SU-DHL-6 (cell line): ENCODE data around the gene USP31.

ENCODE experiments used
- H2AFZ ChIP-seq: fragments of 200-600 bp; sonication (generic); 2 replicates; pipeline ENCODE4 v1.6.1; 2014; ENCODE audit warnings: low read depth, mild to moderate bottlenecking, moderate library complexity, mixed read lengths, antibody characterized with exemption, low read length; ENCODE audit not compliant: severe bottlenecking
- H3F3A ChIP-seq: fragments of 200-600 bp; shearing (Covaris generic); 2 replicates; pipeline ENCODE4 v1.6.0; 2016; ENCODE audit warnings: antibody characterized with exemption, mild to moderate bottlenecking; ENCODE audit not compliant: insufficient read depth
- H3K27ac ChIP-seq: fragments of 200-600 bp; sonication (generic); 2 replicates; pipeline ENCODE4 v1.5.1; 2016; ENCODE audit warnings: low read depth, mild to moderate bottlenecking, low read length, moderate library complexity, mixed read lengths
- H3K27me3 ChIP-seq: fragments of 200-600 bp; sonication (generic), shearing (Covaris generic); 2 replicates; pipeline ENCODE4 v1.6.0; 2014; ENCODE audit warnings: mild to moderate bottlenecking, low read length
- H3K36me3 ChIP-seq: fragments of 200-600 bp; sonication (generic); 2 replicates; pipeline ENCODE4 v1.6.1; 2014; ENCODE audit warnings: mild to moderate bottlenecking, low read length, mixed read lengths
- H3K4me2 ChIP-seq: fragments of 300-600, 200-600 bp; shearing (Covaris generic), sonication (generic); 2 replicates; pipeline ENCODE4 v1.6.0; 2014; ENCODE audit warnings: low read length, low read depth, mild to moderate bottlenecking; ENCODE audit not compliant: poor library complexity, severe bottlenecking
- H3K4me3 ChIP-seq: fragments of 200-600 bp; sonication (generic); 2 replicates; pipeline ENCODE4 v1.5.1; 2014; ENCODE audit warnings: antibody characterized with exemption, low read length, mild to moderate bottlenecking, mixed read lengths; ENCODE audit not compliant: insufficient read depth, poor library complexity, severe bottlenecking
- H3K79me2 ChIP-seq: fragments of 200-600 bp; sonication (generic); 2 replicates; pipeline ENCODE4 v1.6.1; 2014; ENCODE audit warnings: mild to moderate bottlenecking, low read length, moderate library complexity; ENCODE audit not compliant: insufficient read depth
- H3K9ac ChIP-seq: fragments of 200-600 bp; sonication (generic); 2 replicates; pipeline ENCODE4 v1.7.0; 2014; ENCODE audit warnings: mild to moderate bottlenecking, low read length
- H3K9me2 ChIP-seq: fragments of 200-600 bp; sonication (generic); replicated peaks from 2 replicates; pipeline ENCODE4 v1.6.1; 2014; ENCODE audit warnings: low read length; ENCODE audit not compliant: insufficient read depth
- H3K9me3 ChIP-seq: fragments of 200-600 bp; sonication (generic); 2 replicates; pipeline ENCODE4 v1.6.1; 2014; ENCODE audit warnings: low read length, mixed read lengths; ENCODE audit not compliant: insufficient read depth
- H4K20me1 ChIP-seq: fragments of 200-600 bp; sonication (generic); 2 replicates; pipeline ENCODE4 v1.6.1; 2014; ENCODE audit warnings: low read depth, mild to moderate bottlenecking, antibody characterized with exemption, low read length, moderate library complexity, mixed read lengths
- EZH2phosphoT487 ChIP-seq: fragments of 200-600 bp; sonication (generic), shearing (Covaris generic); conservative IDR thresholded peaks from 2 replicates; pipeline ENCODE4 v1.6.1; 2018; ENCODE audit warnings: mild to moderate bottlenecking, antibody characterized with exemption, low read length, moderate library complexity, mixed read lengths
- TF ChIP-seq, protein P1 (sequence below): fragments of 200-600 bp; sonication (generic); IDR thresholded peaks from one replicate; pipeline ENCODE4 v1.5.1; 2017; ENCODE audit warnings: antibody characterized with exemption, mild to moderate bottlenecking, low read length, moderate library complexity; ENCODE audit not compliant: insufficient read depth, poor library complexity, severe bottlenecking

Gene USP31

DNA sequence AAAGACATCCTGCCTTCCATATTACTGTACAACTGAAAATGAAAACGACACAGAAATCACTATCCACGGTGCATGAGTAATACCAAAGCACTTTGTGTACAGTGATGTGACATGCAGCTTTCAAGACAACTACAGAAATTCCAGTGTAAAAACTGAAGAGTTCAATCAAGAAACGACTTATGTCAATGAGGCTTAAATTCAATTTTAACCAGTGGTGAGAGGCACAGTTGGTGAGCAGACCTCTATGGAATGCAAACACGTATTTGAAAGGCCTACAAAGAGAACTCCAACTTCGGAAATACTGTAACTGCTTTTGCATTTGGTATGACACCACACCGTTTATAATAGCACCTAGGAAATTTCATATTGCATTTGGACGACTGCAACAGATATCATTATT lies 87.6 kb downstream of the USP31 start:
- Histone ChIP-seq H3K4me2 (no peak overlapping the region), H3K36me3 (no peaks in the 10 kb centered on the region), H3K4me3 (no peak overlapping the region), H3K27me3 (no peaks in the 10 kb centered on the region), H4K20me1 (no peaks in the 10 kb centered on the region), H3K27ac (no peak overlapping the region), H3K9me3 (no peaks in the 10 kb centered on the region), H3K9ac (no peak overlapping the region), H2AFZ (no peak overlapping the region), H3K79me2 (no peaks in the 10 kb centered on the region), H3K9me2 (no peaks in the 10 kb centered on the region), H3F3A (no peaks in the 10 kb centered on the region)
- no peak for TF ChIP-seq EZH2phosphoT487
- TF ChIP-seq, protein P1, sequence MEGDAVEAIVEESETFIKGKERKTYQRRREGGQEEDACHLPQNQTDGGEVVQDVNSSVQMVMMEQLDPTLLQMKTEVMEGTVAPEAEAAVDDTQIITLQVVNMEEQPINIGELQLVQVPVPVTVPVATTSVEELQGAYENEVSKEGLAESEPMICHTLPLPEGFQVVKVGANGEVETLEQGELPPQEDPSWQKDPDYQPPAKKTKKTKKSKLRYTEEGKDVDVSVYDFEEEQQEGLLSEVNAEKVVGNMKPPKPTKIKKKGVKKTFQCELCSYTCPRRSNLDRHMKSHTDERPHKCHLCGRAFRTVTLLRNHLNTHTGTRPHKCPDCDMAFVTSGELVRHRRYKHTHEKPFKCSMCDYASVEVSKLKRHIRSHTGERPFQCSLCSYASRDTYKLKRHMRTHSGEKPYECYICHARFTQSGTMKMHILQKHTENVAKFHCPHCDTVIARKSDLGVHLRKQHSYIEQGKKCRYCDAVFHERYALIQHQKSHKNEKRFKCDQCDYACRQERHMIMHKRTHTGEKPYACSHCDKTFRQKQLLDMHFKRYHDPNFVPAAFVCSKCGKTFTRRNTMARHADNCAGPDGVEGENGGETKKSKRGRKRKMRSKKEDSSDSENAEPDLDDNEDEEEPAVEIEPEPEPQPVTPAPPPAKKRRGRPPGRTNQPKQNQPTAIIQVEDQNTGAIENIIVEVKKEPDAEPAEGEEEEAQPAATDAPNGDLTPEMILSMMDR: no peak

DNA sequence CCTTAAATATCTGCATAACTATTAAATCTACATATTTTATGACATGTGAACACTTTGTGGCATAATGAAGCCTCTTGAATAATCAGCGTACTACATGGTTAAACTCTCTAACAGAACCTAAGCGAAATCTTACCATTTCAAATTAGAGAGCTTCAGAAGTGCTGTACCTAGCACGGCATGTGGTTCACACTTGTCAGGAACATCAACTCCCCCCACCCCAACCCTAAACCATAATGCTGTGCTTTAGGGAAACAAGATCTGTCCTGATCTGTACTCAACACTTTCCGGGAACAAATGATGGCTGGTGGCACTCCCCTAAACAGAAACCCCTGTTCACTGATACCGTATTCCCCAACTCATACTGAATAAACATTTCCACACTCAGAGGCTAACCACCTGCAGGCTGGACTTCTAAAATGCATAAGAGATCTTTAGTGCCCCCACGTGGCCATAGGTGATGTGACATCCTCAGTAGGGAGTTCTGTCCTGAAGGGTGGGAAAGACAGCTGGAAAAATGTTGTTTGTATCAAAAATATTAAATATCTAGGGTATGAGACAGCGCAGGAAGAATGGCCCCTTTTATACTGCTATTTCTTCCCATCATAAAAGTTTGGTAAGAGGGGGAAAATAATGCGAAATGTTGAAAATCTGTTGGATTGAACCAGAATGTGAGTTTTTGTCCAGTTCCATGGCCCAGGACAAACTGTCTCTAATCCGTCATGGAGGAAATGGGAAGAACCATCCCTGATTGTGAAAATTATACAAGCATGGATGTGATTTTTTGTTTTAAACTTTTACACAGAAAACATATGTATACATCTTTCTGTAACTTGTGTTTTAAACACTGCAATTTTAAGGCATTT lies 88.6 kb downstream of the USP31 start:
- Histone ChIP-seq H3K9me2 (no peaks in the 10 kb centered on the region), H3K4me3 (no peak overlapping the region), H4K20me1 (no peaks in the 10 kb centered on the region), H3K9ac (no peak overlapping the region), H3K27ac (no peak overlapping the region), H2AFZ (no peak overlapping the region), H3F3A (no peaks in the 10 kb centered on the region), H3K27me3 (no peaks in the 10 kb centered on the region), H3K4me2 (no peak overlapping the region), H3K36me3 (no peaks in the 10 kb centered on the region), H3K9me3 (no peaks in the 10 kb centered on the region), H3K79me2 (no peaks in the 10 kb centered on the region)
- TF ChIP-seq EZH2phosphoT487: no peak
- TF ChIP-seq, protein P1: peak; percentile 92

- H4K20me1 ChIP-seq: no peaks in the 10 kb centered on the region
- H3K9ac ChIP-seq: no peak overlapping the region
Measured at GRCh38 chr16:23059433-23059832, 89.8 kb downstream of the USP31 start.

More at GRCh38 chr16:23059433-23059832, 89.8 kb downstream of the USP31 start:
- Histone ChIP-seq H3K27ac (no peak overlapping the region), H3K9me3 (no peaks in the 10 kb centered on the region), H3K9me2 (no peaks in the 10 kb centered on the region), H3F3A (no peaks in the 10 kb centered on the region), H3K4me3 (no peak overlapping the region), H3K36me3 (no peaks in the 10 kb centered on the region), H3K4me2 (no peak overlapping the region), H3K27me3 (no peaks in the 10 kb centered on the region), H2AFZ (no peak overlapping the region), H3K79me2 (no peaks in the 10 kb centered on the region)
- TF ChIP-seq, protein P1: no peak
- TF ChIP-seq EZH2phosphoT487: no peak
